GM12801 (cell line): Measurements from ENCODE around the gene ITGA7.

Source experiments
- CTCF ChIP-seq: IDR thresholded peaks from one replicate; pipeline ENCODE4 v1.5.1; 2011; ENCODE audit warnings: control low read depth; ENCODE audit not compliant: insufficient read length; ENCODE audit errors: extremely low read depth

The ITGA7 gene

GRCh38 chr12:55694651-55695050, 13.1 kb downstream of the ITGA7 start:
- no peak for TF ChIP-seq CTCF

- TF ChIP-seq CTCF: no peak
These were observed 13.6 kb downstream of the ITGA7 start for GRCh38 chr12:55694188-55694515.

GRCh38 chr12:55693323-55694187, 14.1 kb downstream of the ITGA7 start:
- no peak for TF ChIP-seq CTCF

- TF ChIP-seq CTCF: no peak
These were observed 14.9 kb downstream of the ITGA7 start for GRCh38 chr12:55692631-55693322.

GRCh38 chr12:55688716-55689655, 18.7 kb downstream of the ITGA7 start:
- no peak for TF ChIP-seq CTCF

GRCh38 chr12:55687746-55688145, 20.0 kb downstream of the ITGA7 start:
- TF ChIP-seq CTCF: no peak
